Vagina (tissue), 2 donors: Measurements from ENCODE around the gene ZBTB45.

ENCODE experiments used
- CTCF ChIP-seq, 3 experiments: fragments of 450-650 bp in 2 of 3; fragments of 200-600 bp in 1 of 3; sonication (generic) in 1 of 3; IDR thresholded peaks; one replicate each; pipeline ENCODE4 v1.5.1; 2017 to 2019; ENCODE audit warnings: antibody characterized with exemption in 3 of 3, mild to moderate bottlenecking in 2 of 3, moderate library complexity in 2 of 3
- POLR2A ChIP-seq, 2 donors: fragments of 450-650 bp; IDR thresholded peaks; one replicate each; pipeline ENCODE4 v1.6.1; 2017; ENCODE audit warnings: antibody characterized with exemption in 2 of 2, mild to moderate bottlenecking in 2 of 2, moderate library complexity in 2 of 2

DNA sequence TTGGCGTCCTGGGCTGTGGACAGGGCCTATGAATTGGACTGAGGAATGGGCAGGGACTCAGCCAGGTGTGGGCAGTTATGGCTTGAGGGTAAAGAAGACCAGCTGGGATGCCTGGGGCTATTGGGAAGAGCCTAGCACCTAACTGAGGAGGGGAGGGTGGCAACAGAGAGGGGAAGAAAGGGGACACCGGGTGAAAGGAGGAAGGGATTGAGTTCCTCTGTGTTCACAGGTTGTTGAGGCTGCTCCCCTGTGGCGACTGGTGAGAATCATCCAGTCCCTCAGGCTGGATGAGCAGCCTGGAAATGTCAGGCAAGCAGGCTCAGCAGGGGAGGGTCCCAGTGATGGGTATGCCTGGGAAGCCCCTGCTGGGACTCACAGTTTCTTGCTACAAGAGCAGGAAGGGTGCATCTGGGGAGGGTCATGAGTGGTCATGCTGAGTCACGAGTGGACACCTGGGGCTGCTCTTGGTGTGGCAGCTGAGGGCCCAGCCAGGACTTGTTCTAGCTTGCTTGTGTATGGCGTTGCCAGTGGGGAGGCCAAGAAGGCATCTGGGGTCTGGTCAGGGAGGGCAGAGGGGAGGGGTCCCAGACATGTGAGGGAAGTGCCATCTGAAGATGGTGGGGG is 51.3 kb downstream of the ZBTB45 start:
- no peak for TF ChIP-seq CTCF (IDR thresholded peaks at IDR 0.05)
- TF ChIP-seq POLR2A (IDR thresholded peaks at IDR 0.05) = no peak
